PC-3 (cell line): ENCODE data around the gene MYOCD. TPM values are rescaled to one million over a fixed set of nuclear protein-coding genes. Genes with fewer than 3 reads are reported as not detected.

Source experiments
- ATAC-seq: fragments of 200-7000 bp; cut with Tn5 transposase; 2 replicates; pipeline ENCODE4 v1.9.1; 2020; ENCODE audit warnings: mild to moderate bottlenecking, moderate library complexity
- BruUV-seq: library from RNA; stranded (reverse); fragments of 400-500 nt; replicated peaks from 2 replicates; lab custom pipeline; 2021; lab: Mats Ljungman, UMichigan
- CTCF ChIA-PET: fragments of 300-600 bp; sonication (Branson Sonifier 250); formaldehyde crosslinking; loops from one replicate; lab custom pipeline; 2022; ENCODE audit warnings: antibody characterized with exemption; lab: Charles Lee
- POLR2A ChIA-PET: fragments of 300-600 bp; sonication (Branson Sonifier 250); formaldehyde crosslinking; loops from one replicate; lab custom pipeline; 2022; ENCODE audit warnings: antibody characterized with exemption; ENCODE audit not compliant: unreplicated experiment; lab: Charles Lee
- DNase-seq: peaks from one replicate; pipeline ENCODE4 v3.0.0-alpha.2; 2015
- H2AFZ ChIP-seq: fragments of 300-600 bp; sonication (generic); 2 replicates; pipeline ENCODE4 v1.6.0; 2016; ENCODE audit warnings: antibody characterized with exemption, low read length
- H3F3A ChIP-seq: fragments of 300-600 bp; sonication (generic); one replicate; pipeline ENCODE4 v1.6.0; 2017; ENCODE audit warnings: antibody characterized with exemption, low read length, control low read depth, mild to moderate bottlenecking; ENCODE audit not compliant: unreplicated experiment
- H3K27ac ChIP-seq: fragments of 300-600 bp; sonication (generic); 2 replicates; pipeline ENCODE4 v1.5.1; 2016; ENCODE audit warnings: mild to moderate bottlenecking, low read length
- H3K27me3 ChIP-seq: fragments of 300-600 bp; sonication (generic); 2 replicates; pipeline ENCODE4 v1.6.1; 2016; ENCODE audit warnings: low read length, mixed read lengths
- H3K36me3 ChIP-seq: fragments of 300-600 bp; sonication (generic); 2 replicates; pipeline ENCODE4 v1.6.1; 2016; ENCODE audit warnings: low read depth, mixed run types, low read length, mixed read lengths
- H3K4me1 ChIP-seq: fragments of 300-600 bp; sonication (generic); 2 replicates; pipeline ENCODE4 v1.5.1; 2016; ENCODE audit warnings: low read length; ENCODE audit not compliant: insufficient read depth
- H3K4me2 ChIP-seq: fragments of 300-600 bp; sonication (generic); 2 replicates; pipeline ENCODE4 v1.6.0; 2016; ENCODE audit warnings: low read length
- H3K4me3 ChIP-seq: fragments of 300-600 bp; sonication (generic); 2 replicates; pipeline ENCODE4 v1.5.1; 2016; ENCODE audit warnings: mild to moderate bottlenecking, low read length, mixed read lengths
- H3K79me2 ChIP-seq: fragments of 300-600 bp; sonication (generic); 2 replicates; pipeline ENCODE4 v1.6.1; 2017; ENCODE audit warnings: low read length, mixed read lengths
- H3K9ac ChIP-seq: fragments of 300-600 bp; sonication (generic); 2 replicates; pipeline ENCODE4 v1.6.0; 2016; ENCODE audit warnings: mild to moderate bottlenecking, low read length
- H3K9me2 ChIP-seq: fragments of 300-600 bp; sonication (generic); replicated peaks from 2 replicates; pipeline ENCODE4 v1.6.1; 2016; ENCODE audit warnings: mixed run types, low read length, mixed read lengths
- H3K9me3 ChIP-seq: fragments of 300-600 bp; sonication (generic); 2 replicates; pipeline ENCODE4 v1.6.1; 2016; ENCODE audit warnings: low read length, mixed read lengths
- H4K20me1 ChIP-seq: fragments of 300-600 bp; sonication (generic); 2 replicates; pipeline ENCODE4 v1.6.1; 2016; ENCODE audit warnings: low read length, mixed read lengths
- CTCF ChIP-seq: fragments of 300-600 bp; sonication (generic); conservative IDR thresholded peaks from 2 replicates; pipeline ENCODE4 v1.5.1; 2017; ENCODE audit warnings: antibody characterized with exemption, low read depth, mild to moderate bottlenecking, low read length
- EZH2 ChIP-seq: fragments of 300-600 bp; sonication (generic); IDR thresholded peaks from one replicate; pipeline ENCODE4 v1.6.1; 2017; ENCODE audit warnings: antibody characterized with exemption, mild to moderate bottlenecking, low read length; ENCODE audit not compliant: unreplicated experiment
- EZH2phosphoT487 ChIP-seq: fragments of 300-600 bp; sonication (generic); IDR thresholded peaks from 2 replicates; pipeline ENCODE4 v1.6.1; 2018; ENCODE audit warnings: mild to moderate bottlenecking, antibody characterized with exemption, low read length, borderline replicate concordance
- intact Hi-C: fragments of 100-400 bp; cut with micrococcal nuclease; formaldehyde crosslinking; loops from 2 replicates; pipeline ENCODE4 v1.9.0; 2023
- total RNA-seq: library from RNA; depleted of rRNA; stranded (reverse); fragments of >200 nt; gene quantifications from 2 replicates; pipeline ENCODE4 v1.2.3, GENCODE V29; 2014

The MYOCD gene
- total RNA-seq, 1 experiment from 2014 or later: not detected

- H3K9me3 ChIP-seq: no peaks in the 10 kb centered on the region
- POLR2A ChIA-PET: no interaction called here
- no peak overlapping the region for H3K9ac ChIP-seq
- ATAC-seq (no peak), DNase-seq (no peak)
- intact Hi-C loops: no loop called here
- CTCF ChIA-PET: no interaction called here
- no peaks in the 10 kb centered on the region for H3K36me3 ChIP-seq
- BruUV-seq: no TSS peak
- no peak for TF ChIP-seq CTCF
- no peak for TF ChIP-seq EZH2phosphoT487
- no peak for TF ChIP-seq EZH2
- H3K9me2 ChIP-seq: no peaks in the 10 kb centered on the region
- H3F3A ChIP-seq: no peaks in the 10 kb centered on the region
- no peak overlapping the region for H3K27ac ChIP-seq
- no peak overlapping the region for H3K4me3 ChIP-seq
- no peaks in the 10 kb centered on the region for H3K4me1 ChIP-seq
- H3K79me2 ChIP-seq: no peaks in the 10 kb centered on the region
- H3K4me2 ChIP-seq: no peak overlapping the region
- no peaks in the 10 kb centered on the region for H4K20me1 ChIP-seq
- peaks cover 11% of the 10 kb centered on the region for H3K27me3 ChIP-seq
- no peak overlapping the region for H2AFZ ChIP-seq
Observed at GRCh38 chr17:12744298-12744697, 78.6 kb downstream of the MYOCD start.

GRCh38 chr17:12744786-12745185, 79.1 kb downstream of the MYOCD start:
- ATAC-seq (no peak), DNase-seq (no peak)
- no peaks in the 10 kb centered on the region for H3K79me2 ChIP-seq
- CTCF ChIA-PET: no interaction called here
- no peak overlapping the region for H3K4me2 ChIP-seq
- H2AFZ ChIP-seq: no peak overlapping the region
- H3F3A ChIP-seq: no peaks in the 10 kb centered on the region
- no peaks in the 10 kb centered on the region for H4K20me1 ChIP-seq
- TF ChIP-seq EZH2 (no peak), CTCF (no peak), EZH2phosphoT487 (no peak)
- H3K36me3 ChIP-seq: no peaks in the 10 kb centered on the region
- no peaks in the 10 kb centered on the region for H3K9me2 ChIP-seq
- H3K9me3 ChIP-seq: no peaks in the 10 kb centered on the region
- H3K27ac ChIP-seq: no peak overlapping the region
- H3K9ac ChIP-seq: no peak overlapping the region
- no TSS peak for BruUV-seq
- intact Hi-C loops: no loop called here
- POLR2A ChIA-PET: no interaction called here
- no peaks in the 10 kb centered on the region for H3K4me1 ChIP-seq
- H3K27me3 ChIP-seq: peaks cover 10% of the 10 kb centered on the region; the same call in 1 of the 2 replicates
- H3K4me3 ChIP-seq: no peak overlapping the region

- intact Hi-C loops: no loop called here
- no TSS peak for BruUV-seq
- no peak overlapping the region for H2AFZ ChIP-seq
- H3K4me1 ChIP-seq: no peaks in the 10 kb centered on the region
- no peak overlapping the region for H3K4me2 ChIP-seq
- no peaks in the 10 kb centered on the region for H3F3A ChIP-seq
- ATAC-seq (no peak), DNase-seq (no peak)
- TF ChIP-seq EZH2: no peak
- TF ChIP-seq EZH2phosphoT487: no peak
- TF ChIP-seq CTCF: no peak
- CTCF ChIA-PET: no interaction called here
- 0 out of 2 replicates have a peak, but pooled peaks cover 5% of the 10 kb centered on the region for H3K27me3 ChIP-seq
- POLR2A ChIA-PET: no interaction called here
- H3K9ac ChIP-seq: no peak overlapping the region
- no peaks in the 10 kb centered on the region for H3K9me3 ChIP-seq
- no peaks in the 10 kb centered on the region for H3K36me3 ChIP-seq
- no peak overlapping the region for H3K4me3 ChIP-seq
- H3K27ac ChIP-seq: no peak overlapping the region
- no peaks in the 10 kb centered on the region for H4K20me1 ChIP-seq
- no peaks in the 10 kb centered on the region for H3K79me2 ChIP-seq
- H3K9me2 ChIP-seq: no peaks in the 10 kb centered on the region
Observed at GRCh38 chr17:12745486-12745885, 79.8 kb downstream of the MYOCD start.
